HG03108 (cell line): Measurements from ENCODE around the gene KCNE4.

Source experiments
- ATAC-seq: cut with Tn5 transposase; IDR thresholded peaks from one replicate; pipeline ENCODE4 v1.9.1; 2021; ENCODE audit warnings: moderate library complexity; ENCODE audit not compliant: unreplicated experiment

Gene KCNE4

DNA sequence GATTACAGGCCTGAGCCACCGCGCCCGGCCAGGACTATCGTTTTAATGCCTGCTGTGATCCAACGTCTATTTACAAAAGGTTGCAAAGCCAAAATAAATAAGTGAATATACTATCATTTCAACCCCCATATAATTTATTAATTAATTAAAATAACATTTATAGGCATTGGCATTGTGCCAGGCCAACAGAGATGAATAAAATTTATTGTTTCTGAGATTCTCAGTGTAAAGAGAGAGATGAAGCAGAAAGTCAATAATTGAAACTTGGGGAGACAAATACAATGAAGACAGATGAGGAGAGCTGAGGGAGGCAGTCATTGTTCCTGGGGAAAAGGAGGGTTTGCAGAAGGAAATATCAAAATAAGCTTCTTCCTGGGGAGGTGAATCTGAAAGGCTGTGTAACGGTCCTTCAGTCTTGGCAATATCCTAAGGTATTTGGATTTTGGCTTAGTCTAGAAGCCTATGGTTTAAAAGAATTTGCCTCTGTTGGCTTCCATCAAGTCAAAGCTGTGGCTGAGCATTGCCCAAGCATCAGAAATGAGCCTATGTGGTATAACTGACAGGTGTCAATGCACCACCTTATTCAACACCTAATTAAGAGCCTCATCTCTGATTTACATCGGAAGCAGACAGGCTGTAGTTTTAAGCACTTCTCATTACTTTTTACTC is 31.5 kb downstream of the KCNE4 start:
- no peak for ATAC-seq

DNA sequence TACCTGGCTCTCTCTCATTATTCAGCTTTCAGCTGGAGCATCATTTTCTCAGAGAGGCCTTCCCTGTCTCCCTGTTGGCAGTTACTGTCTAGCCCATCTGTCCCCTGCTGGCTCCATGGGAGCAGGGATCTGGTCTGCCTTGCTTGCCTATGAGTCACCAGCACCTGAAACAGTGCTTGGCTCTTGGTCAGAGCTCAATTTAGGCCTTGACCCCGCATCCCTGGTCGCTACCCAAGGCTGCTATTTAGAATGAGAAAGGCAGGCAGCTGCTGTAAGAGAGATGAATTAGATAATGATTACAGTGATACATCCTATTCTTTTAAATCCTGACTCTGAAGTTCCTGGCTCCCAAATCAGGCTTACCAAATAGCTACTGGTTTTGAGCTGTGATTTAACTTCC is 32.9 kb downstream of the KCNE4 start:
- no peak for ATAC-seq

DNA sequence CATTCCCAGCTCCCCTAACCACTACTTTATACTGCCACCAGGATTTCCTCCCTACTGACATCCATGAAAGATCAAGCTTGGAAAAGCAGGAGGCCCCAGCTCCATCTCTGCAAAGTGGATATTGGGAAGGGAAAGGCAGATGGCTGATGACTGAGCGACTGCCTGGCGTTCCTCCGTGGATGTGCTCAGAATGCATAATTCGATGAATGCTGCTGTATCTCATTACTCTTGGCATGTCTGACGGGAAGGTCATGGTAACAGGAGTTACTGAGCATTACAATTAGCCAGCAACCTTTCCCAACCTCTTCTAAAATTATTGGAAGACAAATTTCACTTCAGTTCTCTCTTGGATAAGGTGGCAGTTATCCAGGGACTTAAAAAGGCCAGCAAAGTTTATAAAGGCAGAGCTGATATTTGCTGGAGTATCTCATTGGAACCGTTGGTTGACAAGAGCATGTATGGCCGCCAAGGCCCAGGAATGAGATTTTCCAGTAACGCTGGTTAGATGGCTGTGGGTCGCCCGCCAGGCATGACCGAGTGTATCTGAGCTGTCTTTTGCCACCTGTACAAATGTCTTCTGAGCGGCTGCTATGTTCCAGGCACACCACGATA is 34.5 kb downstream of the KCNE4 start:
- no peak for ATAC-seq

DNA sequence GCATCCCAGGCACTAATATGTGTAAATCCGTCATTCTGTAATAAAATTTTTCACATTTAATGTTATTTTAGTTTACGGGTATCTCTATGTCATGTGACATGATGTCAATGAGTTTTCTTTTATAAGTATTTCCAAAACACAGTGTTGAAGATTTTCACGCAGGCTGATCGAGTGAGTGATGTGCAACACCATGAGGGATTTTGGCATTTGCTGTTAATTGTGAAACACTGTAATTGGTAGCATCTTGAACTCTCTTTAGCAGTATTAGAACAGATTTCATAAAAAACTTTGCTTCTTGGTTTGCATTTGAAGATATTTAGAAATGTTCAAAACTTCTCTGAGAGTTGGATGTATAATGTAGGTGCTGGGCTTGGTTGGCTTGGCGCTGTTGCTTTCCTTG is 35.5 kb downstream of the KCNE4 start:
- ATAC-seq = no peak

DNA sequence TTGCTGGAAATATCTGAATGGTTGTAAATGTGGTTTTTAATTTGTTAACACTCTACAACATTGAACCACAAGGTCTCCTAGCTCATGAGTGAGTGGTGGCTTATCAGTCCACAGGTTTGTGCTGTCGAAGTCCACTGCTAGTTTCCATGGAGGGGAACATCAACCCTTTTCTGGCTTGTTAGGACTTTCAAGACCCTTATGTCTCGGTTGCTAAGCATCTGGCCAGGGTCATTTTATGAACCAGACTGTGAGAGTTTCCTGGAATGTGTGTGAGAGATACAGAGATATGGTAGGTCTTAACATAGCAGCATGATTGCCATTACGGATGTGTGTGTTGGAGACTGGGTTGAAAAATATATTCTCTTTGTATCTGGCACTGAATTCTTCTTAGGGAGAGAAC is 36.9 kb downstream of the KCNE4 start:
- no peak for ATAC-seq

DNA sequence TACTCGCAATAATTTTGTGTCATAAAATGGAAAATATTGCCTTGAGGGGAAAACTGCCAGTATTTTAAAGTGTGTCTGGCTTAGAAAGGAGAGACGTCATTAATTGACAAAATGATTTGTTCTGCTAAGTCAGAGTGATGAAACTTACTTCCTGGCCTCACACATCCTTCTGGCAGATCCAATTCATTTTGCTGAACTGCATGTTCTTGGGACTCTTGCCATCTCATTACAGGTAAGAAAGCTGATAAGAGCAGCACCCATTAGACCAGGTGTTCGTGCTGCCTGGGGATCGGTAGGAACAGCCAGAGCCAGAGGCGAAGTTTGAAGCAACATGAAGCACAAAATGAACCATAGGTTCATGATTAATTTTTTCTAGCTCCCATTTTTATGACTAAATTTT is 38.0 kb downstream of the KCNE4 start:
- ATAC-seq = no peak

DNA sequence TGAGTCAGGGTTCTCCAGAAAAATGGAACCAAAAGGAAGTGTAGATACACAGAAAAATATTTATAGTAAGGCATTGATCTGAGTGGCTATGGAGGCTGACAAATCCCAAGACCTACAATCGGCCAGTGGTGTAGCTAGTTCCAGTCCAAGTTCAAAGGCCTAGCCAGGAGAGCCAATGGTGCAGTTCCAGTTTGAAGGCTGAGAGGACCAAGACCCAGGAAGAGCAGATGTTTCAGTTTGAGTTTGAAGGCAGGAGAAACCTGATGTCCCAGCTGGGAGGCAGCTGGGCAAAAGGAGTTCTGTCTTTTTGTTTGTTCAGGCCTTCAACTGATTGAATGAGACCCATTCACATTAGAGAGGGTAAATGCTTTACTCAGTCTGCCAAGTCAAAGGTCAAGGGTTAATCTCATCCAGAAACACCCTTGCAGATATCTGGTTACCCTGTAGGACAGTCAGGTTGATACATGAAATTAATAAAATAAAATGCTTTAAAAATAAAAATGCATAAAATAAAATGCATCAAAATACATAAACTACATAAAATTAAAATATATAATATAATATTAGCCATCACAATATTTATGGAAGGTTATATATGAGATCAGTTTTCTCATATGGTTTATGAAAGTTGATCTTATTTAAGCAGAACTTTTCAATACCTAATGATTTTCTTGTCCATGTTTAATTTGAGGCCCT is 38.7 kb downstream of the KCNE4 start:
- no peak for ATAC-seq

DNA sequence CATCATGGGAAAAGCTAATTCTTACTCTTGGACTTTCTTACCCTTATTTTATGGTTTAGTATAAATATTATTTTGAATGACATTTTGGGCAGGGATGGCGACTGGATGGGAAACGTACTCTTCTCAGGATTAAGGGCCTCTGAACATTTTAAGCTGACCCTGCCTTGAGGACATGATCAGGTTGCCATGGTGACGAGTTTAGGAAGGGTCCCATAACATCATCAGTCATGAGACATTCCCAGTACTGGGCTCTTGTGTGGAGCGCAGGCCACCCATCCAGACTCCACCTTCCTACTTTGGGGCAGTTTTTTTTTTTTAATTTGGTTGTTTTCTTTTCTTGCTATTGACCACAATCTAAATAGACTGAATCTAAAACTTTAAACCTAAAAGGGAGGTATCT is 40.7 kb downstream of the KCNE4 start:
- no peak for ATAC-seq

DNA sequence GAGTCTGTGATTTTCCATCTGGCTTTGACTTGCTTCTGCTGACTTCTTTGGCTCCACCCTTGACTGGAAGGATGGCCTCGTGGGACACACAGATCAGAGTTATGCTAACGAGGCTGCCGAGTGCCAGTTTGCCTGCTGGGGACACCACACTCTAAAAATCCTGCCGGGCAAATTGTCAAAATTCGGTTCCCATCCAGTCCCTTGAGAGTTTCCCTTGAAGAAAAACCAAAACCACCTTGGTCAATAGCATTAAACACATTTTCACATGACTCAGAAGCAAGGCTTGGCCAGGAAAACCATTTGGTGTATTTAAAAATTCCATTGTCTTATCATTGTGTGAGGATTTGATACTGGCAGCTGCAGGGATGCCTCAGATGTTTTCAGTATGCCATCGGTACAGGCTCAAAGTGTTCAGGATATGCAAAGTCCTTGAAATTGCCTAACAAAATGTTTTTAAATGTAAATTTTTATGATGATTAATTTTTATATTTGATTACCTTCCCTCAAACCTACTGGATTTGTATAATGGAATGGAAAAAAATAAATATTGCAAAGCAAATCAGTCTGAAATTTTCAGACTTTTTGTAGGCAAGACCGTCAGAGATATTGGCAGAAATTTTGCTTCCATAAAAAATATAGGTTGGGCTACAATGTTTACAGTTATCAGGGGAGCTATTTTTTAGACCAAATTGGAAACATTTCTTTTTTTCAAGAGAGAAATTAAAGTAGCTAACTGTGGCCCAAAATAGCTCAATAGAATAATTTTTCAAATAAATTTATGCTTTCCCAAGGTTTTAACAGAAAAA is 41.6 kb downstream of the KCNE4 start:
- ATAC-seq = no peak

DNA sequence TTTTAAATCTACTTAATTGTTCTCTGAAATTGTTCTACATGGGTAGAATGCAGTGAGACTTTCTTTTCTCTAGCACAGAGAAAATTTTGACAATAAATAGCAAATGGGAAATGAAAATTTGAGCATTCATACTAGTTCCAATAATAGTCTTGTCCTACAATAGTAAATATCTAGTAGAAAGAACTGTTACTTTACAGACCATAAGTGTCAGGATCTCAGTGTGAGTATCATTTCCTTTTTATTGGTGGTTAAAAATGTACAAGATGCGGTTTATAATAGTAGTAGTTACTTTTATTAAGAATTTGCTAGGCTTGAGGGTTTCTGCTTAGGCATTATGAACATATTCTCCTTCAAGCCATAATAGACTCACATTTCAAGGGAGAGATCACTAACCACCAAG is 43.2 kb downstream of the KCNE4 start:
- no peak for ATAC-seq

DNA sequence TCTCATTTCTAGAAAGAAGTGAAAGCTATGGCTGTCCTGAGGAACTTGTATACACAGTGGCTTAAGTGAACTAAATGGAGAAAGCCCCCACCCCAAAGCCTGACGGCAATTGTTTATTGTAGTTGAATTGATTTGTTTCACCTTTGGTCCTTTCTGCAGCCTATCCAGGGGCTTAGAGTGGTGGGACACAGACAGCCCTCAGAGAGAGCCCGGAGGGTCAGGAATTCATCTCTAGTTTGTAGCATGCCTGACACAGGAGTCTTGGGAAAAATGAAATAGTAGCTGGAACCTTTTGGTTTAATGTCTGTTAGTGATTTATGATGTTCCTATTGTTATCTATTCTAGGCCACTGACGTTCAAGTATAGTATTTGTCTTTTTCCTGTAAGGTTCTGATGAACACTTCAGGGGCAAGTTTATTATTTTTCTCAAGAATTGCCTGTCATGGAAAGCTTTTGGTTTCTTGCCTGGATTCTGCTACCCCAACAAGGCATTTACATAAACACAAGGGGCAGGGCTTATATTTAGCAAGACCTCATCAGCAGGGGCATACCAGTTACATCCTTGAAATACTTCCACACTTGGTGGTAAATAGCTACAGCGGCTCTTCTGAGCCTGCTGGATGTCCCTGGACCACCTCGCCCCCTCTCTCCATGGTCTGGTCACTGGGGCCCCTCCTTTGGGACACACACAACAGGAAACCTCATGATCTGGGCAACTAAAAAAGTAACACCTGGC is 44.4 kb downstream of the KCNE4 start:
- ATAC-seq = no peak

DNA sequence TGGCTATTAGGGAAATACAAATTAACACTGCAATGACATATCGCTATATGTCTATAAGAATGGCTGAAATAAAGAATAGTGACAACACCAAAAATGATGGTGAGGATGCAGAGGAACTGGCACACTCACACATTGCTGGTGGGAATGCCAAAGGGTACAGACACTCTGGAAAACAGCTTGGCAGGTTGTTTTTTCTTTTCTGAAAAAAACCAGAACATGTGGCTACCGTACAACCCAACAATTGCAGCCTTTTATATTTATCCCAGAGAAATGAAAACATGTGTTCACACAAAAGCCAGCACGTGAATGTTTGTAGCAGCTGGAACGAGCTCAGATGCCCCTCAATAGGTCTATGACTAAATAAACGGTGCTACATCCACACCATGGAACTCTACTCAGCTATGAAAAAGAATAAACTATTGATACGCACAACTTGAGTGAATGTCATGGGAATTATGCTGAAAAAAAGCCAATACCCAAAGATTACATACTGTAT is 45.9 kb downstream of the KCNE4 start:
- ATAC-seq = no peak

DNA sequence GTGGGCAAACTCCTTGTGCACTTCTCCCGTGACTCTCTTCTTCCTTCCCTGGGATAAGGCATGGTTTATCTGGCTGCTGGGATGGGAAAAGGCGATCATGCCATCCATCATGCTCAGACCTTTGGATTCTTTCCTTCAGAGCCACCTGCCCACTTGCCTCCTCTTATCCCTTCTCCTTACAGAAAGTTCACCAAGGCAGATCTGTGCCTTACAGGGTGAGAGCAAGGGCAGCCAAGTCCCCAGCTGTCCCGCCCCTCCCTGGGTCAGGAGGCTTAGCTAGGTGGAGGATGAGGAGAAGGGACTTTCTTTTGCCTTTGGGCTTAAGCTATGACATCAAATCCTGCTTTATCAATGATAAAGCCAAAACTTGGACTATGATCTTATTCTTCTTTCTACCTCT is 47.6 kb downstream of the KCNE4 start:
- no peak for ATAC-seq

DNA sequence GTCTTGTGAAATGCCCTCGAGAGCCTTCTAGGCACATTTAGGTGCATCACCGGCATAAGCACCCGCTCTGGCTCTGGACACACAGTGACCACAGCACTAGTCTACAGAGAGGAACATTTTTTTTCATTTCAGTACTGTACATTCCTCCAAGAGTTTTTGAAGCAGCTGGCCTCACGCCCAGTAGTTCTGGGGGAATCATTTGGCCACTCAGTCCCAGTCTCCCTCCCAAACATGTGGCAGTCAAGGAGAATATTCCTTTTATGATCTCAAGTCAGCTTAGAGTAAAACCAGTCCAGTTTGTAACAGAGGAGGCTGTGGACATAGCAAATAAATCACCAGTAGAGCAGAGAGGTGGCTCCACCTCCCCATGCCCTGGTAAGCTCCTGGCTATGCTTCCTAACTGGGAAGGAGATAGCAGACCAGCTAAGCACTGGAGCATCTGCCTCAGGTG is 48.1 kb downstream of the KCNE4 start:
- no peak for ATAC-seq

DNA sequence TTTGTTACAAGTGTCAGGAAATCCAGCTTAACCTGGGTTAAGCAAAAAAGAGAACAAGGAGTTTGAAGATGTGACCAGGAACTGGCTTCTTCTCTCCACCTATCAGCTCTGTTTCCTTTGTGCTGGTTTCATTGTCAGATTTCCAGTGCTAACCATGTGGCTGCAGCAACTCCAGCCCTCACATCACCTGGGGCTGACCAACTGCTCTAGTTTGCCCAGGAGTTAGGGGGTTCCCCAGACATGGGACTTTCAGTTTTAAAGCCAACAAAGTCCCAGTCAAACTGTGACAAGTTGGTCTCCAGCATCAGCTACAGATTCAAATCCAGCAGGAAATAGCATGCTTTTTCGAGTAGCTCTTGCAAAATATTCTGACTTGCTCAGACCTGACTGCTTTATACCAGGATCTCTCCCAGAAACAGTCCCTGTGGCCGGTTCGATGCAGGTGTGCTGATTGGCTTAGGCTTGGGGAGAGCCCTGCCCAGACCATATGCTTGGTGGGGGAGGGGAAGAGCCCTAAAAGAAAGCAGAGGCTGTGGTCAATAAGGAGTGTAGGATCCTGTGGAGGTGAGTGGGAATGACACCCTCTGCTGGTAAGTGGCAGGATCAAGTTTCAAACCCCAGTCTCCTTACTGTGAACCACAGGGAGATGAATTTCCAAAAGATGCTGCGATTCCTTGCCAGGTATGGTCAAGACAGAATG is 49.5 kb downstream of the KCNE4 start:
- ATAC-seq = peak; percentile 65

DNA sequence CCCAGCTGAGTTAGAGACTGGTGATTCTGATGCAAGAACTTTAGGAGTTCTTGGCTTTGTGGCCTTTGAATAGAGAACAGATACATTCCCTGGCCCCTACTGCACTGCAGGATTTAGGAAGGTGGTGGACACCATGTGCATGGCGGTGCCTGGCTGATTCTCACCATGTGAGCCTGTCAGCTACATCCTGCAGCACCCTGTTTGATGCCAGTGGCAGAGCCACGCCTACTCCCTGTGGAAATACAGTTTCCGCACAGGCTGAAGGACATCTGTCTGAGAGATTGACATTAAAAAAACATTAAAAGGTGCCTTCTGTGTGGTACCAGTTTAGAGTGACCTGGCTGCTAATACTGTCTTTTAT is 50.0 kb downstream of the KCNE4 start:
- ATAC-seq = peak; percentile 9

DNA sequence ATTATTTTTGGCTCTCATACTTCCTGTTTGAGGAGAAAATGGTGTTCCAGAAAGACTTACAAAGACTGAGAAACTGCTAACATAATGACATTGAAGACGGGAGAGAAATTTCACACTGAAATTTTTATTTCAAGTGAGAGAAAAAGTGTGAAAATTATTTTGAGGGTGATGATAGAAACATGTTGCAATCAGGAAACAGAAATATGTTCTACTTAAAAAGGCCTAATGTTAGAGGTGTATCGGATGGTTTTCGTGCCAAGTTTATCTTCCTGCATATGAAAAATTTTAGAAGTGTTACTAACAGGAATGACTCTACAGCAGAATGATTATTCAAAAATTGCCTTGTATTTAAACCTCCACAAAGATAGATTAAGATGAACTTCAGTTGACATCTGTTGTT is 50.5 kb downstream of the KCNE4 start:
- no peak for ATAC-seq

DNA sequence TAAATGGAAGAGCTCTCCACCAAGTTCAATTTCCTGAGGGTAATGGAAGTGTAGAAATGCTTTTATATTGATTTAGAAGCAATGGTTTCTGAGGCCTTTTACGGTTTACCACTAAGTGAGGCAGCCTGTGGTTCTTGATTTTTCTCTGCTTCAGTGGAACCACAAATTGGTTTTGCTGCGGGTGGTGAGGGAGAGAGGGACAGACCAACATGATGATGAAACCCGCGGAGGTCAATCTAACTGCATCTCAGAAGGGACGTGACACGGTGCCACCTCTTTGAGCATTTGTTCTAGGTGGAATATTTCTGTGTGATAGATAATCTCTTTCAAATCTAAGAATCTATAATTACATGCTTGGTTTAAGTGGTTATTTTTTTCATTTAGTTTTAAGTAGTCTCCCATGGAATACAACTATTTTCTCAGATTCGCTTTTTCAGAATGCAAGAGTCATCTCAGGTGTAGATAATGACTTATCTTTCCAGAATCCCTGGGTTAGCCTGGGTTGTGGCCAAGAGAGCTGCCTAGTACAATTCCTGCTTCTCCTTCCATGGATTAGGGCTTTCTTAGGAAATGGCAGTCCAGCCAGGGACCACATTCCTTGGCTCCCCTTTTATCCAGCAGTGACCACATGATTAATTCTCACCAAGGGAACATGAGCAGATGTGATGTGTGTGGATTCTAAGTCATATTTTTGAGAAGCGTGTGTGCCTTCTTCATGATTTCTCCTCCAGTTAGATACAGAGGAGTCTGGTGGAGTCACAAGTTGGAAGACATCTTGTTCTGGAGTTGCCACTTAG is 52.5 kb downstream of the KCNE4 start:
- ATAC-seq = no peak
